Gastrocnemius medialis (tissue), 4 donors: ENCODE results near the gene PYGL. TPM values are rescaled to one million over a fixed set of nuclear protein-coding genes. Genes with fewer than 3 reads are reported as not detected.

Source experiments
- ATAC-seq, 2 donors: fragments of 150-250 bp; one replicate each; pipeline ENCODE4 v1.9.1; 2016
- DNase-seq, 2 donors: peaks; one replicate each; pipeline ENCODE4 v3.0.0-alpha.2; 2019
- H3K27ac ChIP-seq, 4 donors: fragments of 200-600 bp; sonication (generic); 1 replicate in 1 of 4; 2 replicates in 3 of 4; pipeline ENCODE4 v1.5.1; 2016 to 2018; ENCODE audit warnings: mild to moderate bottlenecking in 2 of 4, moderate library complexity in 1 of 4
- H3K27me3 ChIP-seq, 3 donors: fragments of 200-600 bp; sonication (generic) in 2 of 3; 1 replicate in 1 of 3; 2 replicates in 2 of 3; pipeline versions ENCODE4 v1.5.1 to v1.6.0; 2016 to 2019; ENCODE audit warnings: mild to moderate bottlenecking in 1 of 3, moderate library complexity in 1 of 3
- H3K36me3 ChIP-seq, 2 donors: fragments of 200-600 bp; sonication (generic) in 1 of 2; one replicate each; pipeline ENCODE4 v1.5.1; 2017 to 2018
- H3K4me1 ChIP-seq, 2 donors: fragments of 200-600 bp; sonication (generic) in 1 of 2; one replicate each; pipeline ENCODE4 v1.5.1; 2016 to 2017; ENCODE audit warnings: mild to moderate bottlenecking in 2 of 2
- H3K4me3 ChIP-seq, 4 donors: fragments of 200-600 bp; sonication (generic) in 3 of 4; 1 replicate in 1 of 4; 2 replicates in 3 of 4; pipeline ENCODE4 v1.5.1; 2016 to 2019; ENCODE audit warnings: mild to moderate bottlenecking in 2 of 4
- H3K9me3 ChIP-seq, 3 donors: fragments of 200-600 bp; sonication (generic) in 2 of 3; 1 replicate in 1 of 3; 2 replicates in 2 of 3; pipeline ENCODE4 v1.5.1; 2016 to 2019
- POLR2A ChIP-seq, 2 donors: fragments of 450-650 bp; IDR thresholded peaks; one replicate each; pipeline ENCODE4 v1.6.1; 2017; ENCODE audit warnings: antibody characterized with exemption in 2 of 2, mild to moderate bottlenecking in 2 of 2, moderate library complexity in 2 of 2
- in situ Hi-C, 4 donors: fragments of 200-750 bp; cut with MboI; loops; one replicate each; pipeline versions ENCODE4 v1.15.0 to v1.8.0; 2017; ENCODE audit warnings: low sequenced_read_pairs in 4 of 4
- intact Hi-C: fragments of 100-400 bp; cut with DNase I; formaldehyde crosslinking; loops from one replicate; pipeline ENCODE4 v1.15.1; 2023; ENCODE audit warnings: low total_unique reads
- total RNA-seq, 4 donors: library from RNA; depleted of rRNA; stranded (reverse); fragments of >200 nt; gene quantifications; one replicate each; pipeline versions ENCODE4 v1.1.0 to v1.2.3, GENCODE V29; 2016
- TF ChIP-seq, protein P1 (sequence below), 5 experiments: fragments of 450-650 bp in 3 of 5; fragments of 200-600 bp in 2 of 5; sonication (generic) in 2 of 5; IDR thresholded peaks in 4 of 5; conservative IDR thresholded peaks in 1 of 5; 1 replicate in 4 of 5; 2 replicates in 1 of 5; pipeline ENCODE4 v1.5.1; 2016 to 2019; ENCODE audit warnings: antibody characterized with exemption in 5 of 5, mild to moderate bottlenecking in 3 of 5, moderate library complexity in 3 of 5

Gene PYGL
- total RNA-seq, 4 donors from 2014 or later: 4.8 to 8.6 (median 6.4) TPM

DNA sequence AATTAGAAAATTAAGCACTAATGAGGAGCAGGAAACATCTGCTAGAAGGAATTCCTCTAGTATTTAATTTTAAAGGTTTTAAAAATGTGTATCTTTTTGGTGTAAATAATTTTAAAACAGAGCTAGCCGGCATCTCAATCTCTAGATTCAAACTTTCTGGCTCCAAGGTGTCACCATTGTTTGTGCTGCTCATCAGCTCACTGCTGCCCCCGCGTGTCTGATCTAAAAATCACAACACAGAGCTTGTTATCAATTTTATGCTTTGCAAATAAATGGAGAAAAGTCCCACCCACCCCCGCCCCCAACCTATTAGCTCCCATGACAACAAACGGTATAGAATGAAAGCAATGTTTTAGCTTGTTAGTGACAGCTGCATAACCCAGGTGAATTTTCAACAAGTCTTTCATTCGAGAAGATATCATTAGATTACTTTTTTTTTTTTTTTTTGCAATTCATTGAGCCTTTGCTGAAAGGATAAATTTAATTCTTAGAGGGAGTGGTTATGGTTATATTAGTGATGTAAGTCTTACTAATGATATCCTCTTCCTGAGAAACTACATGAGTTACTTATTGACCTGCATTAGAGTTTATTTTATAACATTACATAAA, 83.7 kb downstream of the PYGL start:
- Histone ChIP-seq H3K9me3 (no peaks in the 10 kb centered on the region), H3K4me1 (peaks cover 9 to 10% of the 10 kb centered on the region in 2 donors), H3K27me3 (no peaks in the 10 kb centered on the region), H3K4me3 (peak overlapping the region; percentile 59 to 61 (median 60)), H3K27ac (peak overlapping the region; percentile 36 to 73 (median 66)), H3K36me3 (no peaks in the 10 kb centered on the region)
- intact Hi-C loops (loop anchor here (2.0 to 10.0 kb wide), 4 partner anchors 30 to 256 kb away; partner anchors contain the start of gene NIN), in situ Hi-C loops (no loop called here)
- TF ChIP-seq POLR2A (IDR thresholded peaks at IDR 0.05): no peak
- TF ChIP-seq, protein P1, sequence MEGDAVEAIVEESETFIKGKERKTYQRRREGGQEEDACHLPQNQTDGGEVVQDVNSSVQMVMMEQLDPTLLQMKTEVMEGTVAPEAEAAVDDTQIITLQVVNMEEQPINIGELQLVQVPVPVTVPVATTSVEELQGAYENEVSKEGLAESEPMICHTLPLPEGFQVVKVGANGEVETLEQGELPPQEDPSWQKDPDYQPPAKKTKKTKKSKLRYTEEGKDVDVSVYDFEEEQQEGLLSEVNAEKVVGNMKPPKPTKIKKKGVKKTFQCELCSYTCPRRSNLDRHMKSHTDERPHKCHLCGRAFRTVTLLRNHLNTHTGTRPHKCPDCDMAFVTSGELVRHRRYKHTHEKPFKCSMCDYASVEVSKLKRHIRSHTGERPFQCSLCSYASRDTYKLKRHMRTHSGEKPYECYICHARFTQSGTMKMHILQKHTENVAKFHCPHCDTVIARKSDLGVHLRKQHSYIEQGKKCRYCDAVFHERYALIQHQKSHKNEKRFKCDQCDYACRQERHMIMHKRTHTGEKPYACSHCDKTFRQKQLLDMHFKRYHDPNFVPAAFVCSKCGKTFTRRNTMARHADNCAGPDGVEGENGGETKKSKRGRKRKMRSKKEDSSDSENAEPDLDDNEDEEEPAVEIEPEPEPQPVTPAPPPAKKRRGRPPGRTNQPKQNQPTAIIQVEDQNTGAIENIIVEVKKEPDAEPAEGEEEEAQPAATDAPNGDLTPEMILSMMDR (IDR thresholded peaks at IDR 0.05 in 4 of 5, conservative IDR thresholded peaks at IDR 0.05 in 1 of 5): peak; percentile 38 to 84 (median 50)
- peak; percentile 76 to 77 for ATAC-seq
- peak; percentile 42 to 57 for DNase-seq

DNA sequence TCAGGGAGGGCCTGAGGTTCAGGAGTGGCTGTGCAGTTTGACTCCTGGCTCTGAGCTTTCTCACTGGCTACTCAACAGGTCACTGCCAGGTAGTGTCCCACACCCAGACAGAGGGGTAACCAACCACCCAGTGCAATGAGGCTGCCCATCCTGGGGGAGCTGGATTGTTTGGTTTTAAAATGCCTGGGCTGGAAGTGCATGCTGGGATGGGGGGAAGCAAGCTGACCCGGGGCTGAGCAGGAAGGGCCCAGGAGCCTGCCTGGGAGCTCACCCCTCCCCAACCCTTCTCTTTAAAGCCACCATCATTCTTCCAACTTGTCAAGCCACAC, 85.0 kb downstream of the PYGL start:
- Histone ChIP-seq H3K36me3 (no peaks in the 10 kb centered on the region), H3K27ac (peak overlapping the region; percentile 36 to 73 (median 66)), H3K9me3 (no peaks in the 10 kb centered on the region), H3K4me3 (peak overlapping the region; percentile 59 to 61 (median 60)), H3K27me3 (no peaks in the 10 kb centered on the region), H3K4me1 (peaks cover 9 to 10% of the 10 kb centered on the region in 2 donors)
- intact Hi-C loops (no loop called here), in situ Hi-C loops (loop anchor here in 2 of 4 donors (5.0 to 10.0 kb wide), 3 partner anchors 74 to 257 kb away; no protein-coding TSS in a partner anchor)
- no peak for TF ChIP-seq POLR2A (IDR thresholded peaks at IDR 0.05)
- TF ChIP-seq, protein P1 (IDR thresholded peaks at IDR 0.05 in 4 of 5, conservative IDR thresholded peaks at IDR 0.05 in 1 of 5): no peak
- DNase-seq (no peak), ATAC-seq (no peak)

DNA sequence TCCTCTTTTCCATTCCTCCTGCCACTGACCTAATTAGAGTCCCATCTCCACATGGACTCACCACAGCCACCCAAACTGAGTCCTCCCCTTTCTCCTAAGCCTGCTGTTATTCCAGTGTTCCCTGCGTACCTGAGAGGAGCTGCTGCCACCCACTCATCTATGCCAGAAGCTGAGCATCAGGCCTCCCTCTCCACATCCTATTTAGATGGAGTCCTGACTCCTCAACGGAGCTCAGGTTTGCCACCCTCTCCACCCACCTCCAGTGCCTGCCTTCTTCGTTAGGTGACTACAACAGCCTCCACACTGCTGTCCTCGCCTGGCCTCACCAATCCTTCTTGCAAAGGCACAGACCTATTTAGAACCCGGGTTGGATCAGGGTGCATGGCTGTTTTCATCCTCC, 87.6 kb downstream of the PYGL start:
- Histone ChIP-seq H3K27me3 (no peaks in the 10 kb centered on the region), H3K27ac (no peak overlapping the region), H3K9me3 (no peaks in the 10 kb centered on the region), H3K36me3 (no peaks in the 10 kb centered on the region), H3K4me1 (peaks cover 7 to 10% of the 10 kb centered on the region in 2 donors), H3K4me3 (no peak overlapping the region)
- ATAC-seq (no peak), DNase-seq (no peak)
- in situ Hi-C loops (loop anchor here in 2 of 4 donors (5.0 to 10.0 kb wide), 3 partner anchors 72 to 254 kb away; no protein-coding TSS in a partner anchor), intact Hi-C loops (no loop called here)
- TF ChIP-seq POLR2A (IDR thresholded peaks at IDR 0.05): no peak
- TF ChIP-seq, protein P1 (IDR thresholded peaks at IDR 0.05 in 4 of 5, conservative IDR thresholded peaks at IDR 0.05 in 1 of 5): no peak

DNA sequence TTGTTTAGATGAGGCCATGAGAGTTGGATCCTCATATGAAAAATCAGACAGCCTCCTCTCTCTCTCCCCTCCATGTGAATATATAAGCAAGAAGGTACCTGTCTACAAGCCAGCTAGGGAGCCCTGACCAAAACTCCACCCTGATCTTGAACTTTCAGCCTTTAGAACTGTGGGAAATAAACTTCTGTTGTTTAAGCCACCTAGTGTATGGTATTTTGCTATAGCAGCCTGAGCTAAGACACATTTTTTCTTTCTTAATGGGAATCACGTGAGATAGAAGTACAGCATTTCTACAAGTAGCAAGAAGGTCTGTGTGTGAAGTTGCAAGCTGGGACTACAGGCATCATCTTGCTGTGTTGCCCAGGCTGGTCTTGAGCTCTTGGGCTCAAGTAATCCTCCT, 88.7 kb downstream of the PYGL start:
- peaks cover 7 to 10% of the 10 kb centered on the region in 2 donors for H3K4me1 ChIP-seq
- in situ Hi-C loops (loop anchor here in 2 of 4 donors (5.0 to 10.0 kb wide), 3 partner anchors 71 to 253 kb away; no protein-coding TSS in a partner anchor), intact Hi-C loops (no loop called here)
- H3K27me3 ChIP-seq: no peaks in the 10 kb centered on the region
- ATAC-seq: no peak
- no peaks in the 10 kb centered on the region for H3K9me3 ChIP-seq
- DNase-seq: no peak
- TF ChIP-seq, protein P1 (IDR thresholded peaks at IDR 0.05 in 4 of 5, conservative IDR thresholded peaks at IDR 0.05 in 1 of 5): no peak
- no peak for TF ChIP-seq POLR2A (IDR thresholded peaks at IDR 0.05)
- H3K27ac ChIP-seq: no peak overlapping the region
- no peaks in the 10 kb centered on the region for H3K36me3 ChIP-seq
- no peak overlapping the region for H3K4me3 ChIP-seq

Other genes with a start within 250 kb of the PYGL start
- 10 to 100 TPM; 16.2 to 49.3 (median 29.2) TPM for gene NIN, start 113.3 kb downstream of the PYGL start, total RNA-seq
- not detected for gene ABHD12B, start 72.4 kb downstream of the PYGL start, total RNA-seq
- 1 to 10 TPM in 2 of 4 donors, under 1 TPM in 2; 0.26 to 3.0 (median 0.87) TPM for gene TRIM9, start 150.6 kb upstream of the PYGL start, total RNA-seq